ENCODE measurements around the gene HMOX2. TPM values are rescaled to one million over a fixed set of nuclear protein-coding genes. Genes with fewer than 3 reads are reported as not detected.

The HMOX2 gene, protein sequence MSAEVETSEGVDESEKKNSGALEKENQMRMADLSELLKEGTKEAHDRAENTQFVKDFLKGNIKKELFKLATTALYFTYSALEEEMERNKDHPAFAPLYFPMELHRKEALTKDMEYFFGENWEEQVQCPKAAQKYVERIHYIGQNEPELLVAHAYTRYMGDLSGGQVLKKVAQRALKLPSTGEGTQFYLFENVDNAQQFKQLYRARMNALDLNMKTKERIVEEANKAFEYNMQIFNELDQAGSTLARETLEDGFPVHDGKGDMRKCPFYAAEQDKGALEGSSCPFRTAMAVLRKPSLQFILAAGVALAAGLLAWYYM
- total RNA-seq (2021; ENCODE audit: unreplicated experiment) (55.1 TPM), Bru-seq, nascent RNA (percentile 80 among the genes with signal in this experiment), BruChase-seq, experiment 1, labeled RNA remaining after a 6-hour chase (percentile 70 among the genes with signal in this experiment), BruChase-seq, experiment 2, labeled RNA remaining after a 2-hour chase (percentile 71 among the genes with signal in this experiment)
- polyA plus RNA-seq (2012), result 59.4 and 61.2 TPM in 2 replicates
- long read RNA-seq, transcript HMOX2-205 (7 exons, 1,797 nt), result minor isoform, 5 of 104 reads
- long read RNA-seq, transcript HMOX2-208 (6 exons, 2,147 nt), result major isoform, 81 of 104 reads
- long read RNA-seq, partial matches to known transcripts, result 4 of 104 reads
- long read RNA-seq, other reads (novel, unspliced or antisense), result 12 of 104 reads

- peak; percentile 82 for ATAC-seq
- H3K4me3 ChIP-seq (replicated peaks in 1 of 2; ENCODE audit: low read depth in 1 of 2, low read length in 2 of 2), result peak within 1 kb of the TSS; percentile 93 to 95
- DNase-seq (ENCODE audit: low read depth, low spot score), result peak; percentile 90
- intact Hi-C loops (cut with micrococcal nuclease), result no loop called here
- H4K20me1 ChIP-seq (ENCODE audit: insufficient read depth), result no peaks in the 10 kb centered on the region
- no peaks in the 10 kb centered on the region for H3K9me3 ChIP-seq (ENCODE audit: control insufficient read depth in 1 of 2, insufficient read depth in 1 of 2, low read depth in 1 of 2, low read length in 2 of 2)
- H3K27me3 ChIP-seq (ENCODE audit: insufficient read depth, low read length), result no peaks in the 10 kb centered on the region
- no TSS peak for BruUV-seq (replicated peaks)
- H3K4me2 ChIP-seq (ENCODE audit: low read length), result peak within 1 kb of the TSS; percentile 94
- ChIA-PET CTCF (interaction anchor here (1.1 to 1.3 kb wide), 2 partner anchors 10 to 222 kb away, joined by 3 to 5 read pairs; no protein-coding TSS in a partner anchor), POLR2A (interaction anchor here (0.7 to 4.8 kb wide), 8 partner anchors 11 to 140 kb away, joined by 3 to 26 read pairs (median 5); no protein-coding TSS in a partner anchor), RAD21 (ENCODE audit: low non-redundant PET in 1 of 2, low total read pairs in 2 of 2, uncharacterized antibody in 2 of 2, unreplicated experiment in 2 of 2) (no interaction called here)
- no peaks in the 10 kb centered on the region; a peak in 1 of 4 replicates for H3K36me3 ChIP-seq (ENCODE audit: control insufficient read depth in 1 of 2, insufficient read depth in 2 of 2, low read length in 2 of 2)
- peaks cover 79% of the 10 kb centered on the region for H3K79me2 ChIP-seq (ENCODE audit: insufficient read depth, low read length)
- H2AFZ ChIP-seq (ENCODE audit: low read depth, low read length, poor library complexity, severe bottlenecking), result peak within 1 kb of the TSS; percentile 9
- H3K27ac ChIP-seq (ENCODE audit: low read depth, low read length), result peak within 1 kb of the TSS; percentile 86
- H3K4me1 ChIP-seq (ENCODE audit: control insufficient read depth in 1 of 2, insufficient read depth in 2 of 2, low read length in 2 of 2), result peaks cover 20 to 42% of the 10 kb centered on the region in 2 experiments
- peak within 1 kb of the TSS; percentile 87 for H3K9ac ChIP-seq (ENCODE audit: low read length)
- H3K9me2 ChIP-seq (ENCODE audit: insufficient read depth), result no peaks in the 10 kb centered on the region
- TF ChIP-seq TCF7L2 (IDR thresholded peaks at IDR 0.05; ENCODE audit: borderline replicate concordance, extremely low read depth, insufficient read depth, insufficient read length) (no peak), REST (IDR thresholded peaks at IDR 0.05; ENCODE audit: low read depth) (no peak), MAX (IDR thresholded peaks at IDR 0.05) (peak; percentile 100), ZBTB33 (IDR thresholded peaks at IDR 0.05; ENCODE audit: extremely low read depth, insufficient replicate concordance, low read length) (peak; percentile 12), SP1 (IDR thresholded peaks at IDR 0.05; ENCODE audit: low read depth) (peak; percentile 88), POLR2AphosphoS5 (IDR thresholded peaks at IDR 0.05; ENCODE audit: low read depth, low read length) (peak; percentile 99), POLR2A (IDR thresholded peaks at IDR 0.05; ENCODE audit: borderline replicate concordance, extremely low read depth, insufficient read depth, insufficient read length) (peak; percentile 90), YY1 (IDR thresholded peaks at IDR 0.05; ENCODE audit: extremely low read depth, insufficient replicate concordance, low read depth, low read length) (no peak), SRF (IDR thresholded peaks at IDR 0.05; ENCODE audit: low read depth) (no peak), CEBPB (IDR thresholded peaks at IDR 0.05; ENCODE audit: low read depth) (no peak), EZH2 (IDR thresholded peaks at IDR 0.05) (no peak), ZNF274 (IDR thresholded peaks at IDR 0.05; ENCODE audit: low read depth, low read length) (no peak), ELF1 (IDR thresholded peaks at IDR 0.05; ENCODE audit: borderline replicate concordance, low read depth) (no peak), FOSL1 (IDR thresholded peaks at IDR 0.05; ENCODE audit: low read depth) (no peak)
These were observed at the start of gene HMOX2 for GRCh38 chr16:4475880-4476788. Gene HMOX2 (plus strand): TSS chr16:4476398. CDS start chr16:4505525, 29,127 bp downstream.

All from HCT116 (cell line).